HG03558 (cell line): ENCODE measurements around the gene GLS.

Experiments used
- ATAC-seq: cut with Tn5 transposase; IDR thresholded peaks from one replicate; pipeline ENCODE4 v1.9.1; 2021; ENCODE audit warnings: moderate number of reproducible peaks; ENCODE audit not compliant: unreplicated experiment; ENCODE audit errors: extremely low read depth

GLS gene

DNA sequence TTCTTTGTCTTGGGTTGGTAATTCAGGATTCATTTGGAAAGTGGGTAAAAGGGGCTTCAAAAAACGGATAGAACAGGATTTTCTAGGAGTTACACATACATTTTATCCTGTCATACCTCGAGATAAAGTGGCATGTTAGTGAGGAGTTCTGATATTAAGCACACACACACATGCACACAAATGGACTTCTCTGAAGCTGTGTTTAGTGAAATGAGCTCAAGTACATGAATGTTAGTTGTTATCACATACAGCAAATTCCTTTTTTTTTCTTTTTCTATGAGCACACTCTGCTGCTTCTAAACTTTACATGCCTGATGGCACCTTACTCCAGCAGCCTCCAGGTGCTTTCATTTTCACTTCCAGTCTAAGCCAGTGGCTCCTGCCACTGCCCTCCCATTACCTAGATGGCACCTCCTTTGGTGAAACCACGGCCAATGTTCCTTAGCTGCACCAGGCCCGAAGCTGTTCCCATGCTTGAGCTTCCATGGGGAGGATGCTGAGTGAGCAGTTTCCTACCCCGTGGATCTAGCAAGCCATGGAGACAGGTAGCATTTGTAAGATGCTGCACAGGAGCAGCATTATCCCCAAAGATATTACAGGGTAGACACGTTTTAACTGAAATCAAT is 83.7 kb downstream of the GLS start:
- no peak for ATAC-seq

DNA sequence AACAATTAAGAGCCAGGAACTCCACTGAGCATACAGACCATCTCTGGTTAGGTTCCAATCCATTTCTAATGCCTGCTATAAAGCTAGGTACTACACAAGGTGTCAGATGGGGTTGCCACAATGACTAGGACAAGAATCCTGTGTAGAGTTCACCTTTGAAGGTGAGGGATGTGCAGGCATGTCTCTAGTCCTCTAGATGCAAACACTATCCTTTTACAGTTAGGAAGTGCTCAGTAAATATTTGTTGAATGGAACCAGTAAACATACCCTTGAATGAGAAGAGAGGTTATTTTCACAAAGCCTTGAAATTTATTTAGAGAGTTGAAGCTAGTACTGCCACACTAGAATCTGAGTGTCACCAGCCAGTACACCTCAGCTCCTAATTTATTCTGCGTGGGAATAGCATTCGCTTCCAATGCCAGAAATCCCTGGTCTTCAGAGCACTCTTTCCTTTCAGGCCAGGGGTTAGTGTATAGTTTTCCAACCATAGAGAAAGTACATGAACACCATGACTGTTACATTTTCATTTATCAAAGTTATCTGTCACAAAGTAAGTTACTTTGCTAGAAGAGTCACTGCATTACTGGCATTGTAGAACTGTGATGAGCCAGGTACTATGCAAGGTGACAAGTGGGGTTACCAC is 85.1 kb downstream of the GLS start:
- ATAC-seq, result no peak

DNA sequence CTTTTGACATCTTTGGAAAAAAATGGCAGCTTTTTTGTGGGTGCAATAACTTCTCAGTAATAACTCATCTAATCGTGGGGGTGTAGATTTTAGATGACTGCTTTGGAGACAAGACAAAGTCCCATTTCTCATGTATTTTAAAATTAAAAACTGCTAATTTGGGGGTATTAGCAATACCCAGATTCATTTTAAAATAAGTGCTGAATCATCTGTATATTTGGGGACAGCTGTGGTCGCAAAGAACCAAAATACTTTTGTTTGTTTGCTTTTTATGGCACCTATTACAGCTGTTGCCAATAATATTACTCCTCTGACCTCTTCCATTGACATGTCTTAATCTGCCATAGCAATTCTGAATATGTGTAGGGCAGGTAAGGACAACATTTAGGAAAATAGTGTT is 87.9 kb downstream of the GLS start:
- no peak for ATAC-seq

DNA sequence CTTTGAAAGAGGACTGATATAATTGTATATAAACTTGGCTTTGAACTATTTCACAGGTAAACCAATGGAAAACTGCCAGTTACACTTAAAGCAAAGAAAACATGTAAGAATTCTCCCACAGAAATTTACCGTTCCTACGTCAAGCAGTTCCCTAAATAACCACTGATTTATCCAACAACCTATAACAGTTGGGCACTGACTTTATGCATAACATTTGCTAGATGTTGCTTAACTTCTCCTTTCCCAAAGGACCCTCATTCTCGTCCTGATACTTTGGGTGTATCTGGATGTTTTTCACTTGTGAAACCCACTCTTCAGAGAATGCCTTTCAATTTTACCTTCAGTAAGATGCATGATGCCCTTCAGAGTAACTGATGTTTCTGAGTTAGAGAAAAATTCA is 89.5 kb downstream of the GLS start:
- ATAC-seq, result no peak

DNA sequence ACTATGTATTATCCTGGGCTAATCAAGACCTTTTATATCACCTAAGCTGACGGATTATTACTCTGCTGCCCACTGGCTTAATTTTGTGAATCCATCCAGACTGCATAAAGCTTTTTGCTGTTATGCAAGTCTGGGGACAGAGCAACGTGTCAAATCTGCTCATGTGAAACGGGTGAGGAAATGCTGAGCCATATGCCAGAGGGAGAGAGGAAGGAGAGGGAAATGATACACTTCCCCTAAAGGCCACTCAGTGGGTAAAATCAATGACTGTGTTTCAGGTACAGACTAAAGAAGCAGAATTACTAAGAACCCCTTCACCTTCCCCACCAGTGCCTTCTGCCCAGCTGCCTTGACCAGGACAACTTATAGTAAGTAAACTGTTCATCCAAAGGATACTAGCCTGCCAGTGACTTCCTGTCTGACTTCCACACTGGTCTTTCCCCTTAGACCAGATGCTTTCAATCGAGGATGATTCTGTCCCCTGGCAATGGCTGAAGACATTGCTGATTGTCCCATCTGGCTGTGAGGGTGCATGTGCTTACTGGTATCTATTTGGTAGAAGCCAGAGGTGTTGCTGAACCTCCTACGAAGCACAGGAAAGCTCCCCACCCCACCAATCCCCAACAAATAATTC is 90.4 kb downstream of the GLS start:
- no peak for ATAC-seq

DNA sequence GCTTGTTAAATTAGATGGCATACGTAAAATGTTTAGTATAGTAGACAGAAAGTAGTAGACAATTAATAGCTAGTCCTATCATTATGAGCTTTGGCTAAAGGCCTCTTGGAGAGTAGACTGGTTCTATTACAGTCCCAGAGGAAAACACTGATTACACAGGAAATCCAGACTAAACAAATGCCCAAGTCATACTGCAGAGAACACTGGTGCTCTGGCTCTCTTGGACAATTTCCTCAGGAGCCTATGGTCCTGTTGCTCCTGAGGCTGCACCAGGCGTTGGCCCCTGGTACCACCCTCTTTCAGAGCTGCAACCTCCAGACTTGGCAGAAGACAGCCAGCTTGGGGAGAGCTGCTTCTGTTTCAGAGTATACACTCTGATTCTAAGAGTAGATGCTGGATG is 91.6 kb downstream of the GLS start:
- ATAC-seq, result no peak

DNA sequence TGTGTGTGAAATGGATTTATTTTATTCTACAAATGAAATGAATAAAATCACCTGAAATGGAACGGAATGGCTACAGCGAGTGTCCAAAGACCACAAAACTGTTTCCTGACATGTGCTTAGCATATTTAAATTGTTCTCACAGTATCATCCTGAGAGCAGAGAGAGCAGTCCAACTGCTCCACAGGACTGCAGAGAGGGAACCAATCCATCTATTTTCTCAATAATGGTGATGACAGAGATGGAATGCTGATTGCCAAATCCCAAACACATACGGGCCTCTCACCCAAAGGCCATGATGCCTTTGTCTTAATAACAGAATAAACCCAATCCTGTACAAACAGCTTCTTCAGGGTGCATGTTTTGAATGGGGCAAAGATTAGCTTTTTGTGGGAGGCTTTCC is 92.2 kb downstream of the GLS start:
- ATAC-seq, result no peak

DNA sequence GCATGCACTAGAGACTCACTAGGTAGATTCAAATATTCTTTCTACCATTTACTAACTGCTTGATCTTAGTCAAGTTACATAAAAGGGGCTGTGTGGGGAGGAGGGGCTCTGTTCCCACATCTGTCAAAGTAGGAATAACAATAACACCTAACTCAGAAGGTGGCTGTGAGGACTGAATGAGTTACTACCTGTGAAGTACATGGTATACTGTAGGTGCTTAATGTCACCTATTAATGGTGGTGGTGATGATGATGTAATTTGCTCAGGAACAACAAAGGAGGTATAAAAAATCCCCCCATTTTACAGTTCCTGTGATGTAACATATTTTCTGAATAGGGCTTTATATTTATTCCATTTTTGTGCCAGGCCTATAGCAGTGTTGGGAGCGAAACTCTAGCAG is 92.6 kb downstream of the GLS start:
- ATAC-seq, result no peak

DNA sequence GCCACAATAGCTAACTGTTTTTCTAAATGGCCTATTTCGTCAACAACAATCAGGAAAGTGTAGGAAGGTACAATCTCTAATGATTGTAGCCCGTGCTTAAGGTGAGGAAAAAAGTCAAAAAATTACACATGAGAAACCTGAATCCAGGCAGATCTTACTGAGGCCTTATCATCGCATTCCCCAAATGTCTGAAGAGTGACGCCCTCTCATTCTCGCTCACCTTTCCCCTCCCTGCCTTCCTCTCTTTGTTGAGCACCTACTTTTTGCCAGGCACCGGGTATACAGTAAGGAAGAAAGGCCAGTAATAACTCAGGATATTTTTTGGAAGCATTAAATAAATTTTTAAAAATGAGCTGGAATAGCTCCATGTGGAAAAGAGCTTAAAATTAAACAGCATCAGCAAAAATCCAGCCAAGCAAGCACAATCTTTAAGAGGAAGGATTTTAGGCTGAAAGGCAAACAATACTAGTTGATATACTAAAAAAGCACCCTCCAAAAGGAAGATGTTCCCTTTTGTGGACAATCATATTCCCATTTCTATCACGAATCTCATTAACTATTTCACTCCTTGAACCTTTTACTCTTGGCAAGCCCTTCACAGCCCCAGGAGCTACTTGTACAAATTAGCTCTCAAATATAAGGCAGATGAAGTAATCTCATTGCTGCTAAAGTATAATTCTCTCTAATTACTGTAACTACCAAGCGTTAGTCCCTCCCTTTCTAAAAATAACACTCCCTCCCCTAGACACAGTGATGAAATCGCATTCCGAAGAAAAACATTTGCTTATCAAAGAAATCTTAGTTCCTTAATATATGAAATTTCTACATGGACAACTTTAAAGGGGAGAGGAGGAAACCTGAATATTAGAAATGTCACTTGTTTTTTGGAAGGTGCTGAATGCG is 93.4 kb downstream of the GLS start:
- no peak for ATAC-seq

DNA sequence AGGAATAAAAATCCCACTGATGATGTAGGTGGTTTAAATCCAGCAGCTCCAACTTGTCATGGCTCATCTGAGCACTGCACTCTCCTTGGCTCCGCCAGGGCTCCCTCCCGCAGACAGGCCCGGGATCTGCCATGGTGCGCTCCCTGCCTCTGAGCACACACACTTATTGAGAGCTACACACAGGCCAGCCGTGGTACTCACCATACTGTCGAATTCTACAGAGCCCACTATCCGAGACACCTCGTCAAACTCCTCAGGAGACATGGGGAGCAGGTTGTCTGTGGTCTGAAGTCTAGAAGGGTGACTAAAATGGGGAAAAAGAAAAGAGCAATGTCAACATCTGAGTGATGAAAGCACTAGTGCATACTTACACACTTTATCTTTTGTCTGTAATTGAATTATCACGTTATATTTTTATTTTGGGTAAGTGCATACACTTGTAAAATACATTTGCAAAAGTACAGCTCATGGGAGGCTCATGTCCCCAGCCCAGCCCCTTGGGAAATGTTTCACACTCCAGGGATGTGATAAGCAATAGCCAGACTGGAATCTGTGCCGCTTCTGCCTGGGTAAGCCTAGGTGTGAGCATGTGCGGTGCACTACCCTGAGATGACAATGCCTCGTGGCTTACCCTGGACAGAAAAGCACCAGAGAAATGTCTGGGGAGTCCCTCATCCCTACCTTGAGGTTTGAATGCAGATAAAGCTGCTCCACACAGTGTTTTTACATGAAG is 94.2 kb downstream of the GLS start:
- no peak for ATAC-seq

DNA sequence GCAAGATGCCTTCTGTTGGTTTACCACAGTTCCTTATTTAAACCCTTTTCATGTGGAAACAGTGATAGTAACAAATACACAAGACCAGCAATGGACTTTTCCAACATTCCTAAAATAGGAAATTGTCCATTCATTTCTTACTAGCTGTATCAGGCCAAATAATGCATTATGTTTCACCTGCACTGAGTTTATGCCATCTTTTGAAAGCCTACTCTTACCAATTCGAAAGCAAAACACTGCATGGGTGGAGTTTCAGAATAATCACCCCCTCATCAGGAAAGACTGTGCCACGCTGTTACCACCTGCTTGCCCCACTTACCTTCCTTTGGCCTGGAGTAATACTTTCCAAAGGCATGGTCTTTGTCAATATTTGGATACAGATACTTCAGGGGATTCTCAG is 95.9 kb downstream of the GLS start:
- ATAC-seq, result no peak

DNA sequence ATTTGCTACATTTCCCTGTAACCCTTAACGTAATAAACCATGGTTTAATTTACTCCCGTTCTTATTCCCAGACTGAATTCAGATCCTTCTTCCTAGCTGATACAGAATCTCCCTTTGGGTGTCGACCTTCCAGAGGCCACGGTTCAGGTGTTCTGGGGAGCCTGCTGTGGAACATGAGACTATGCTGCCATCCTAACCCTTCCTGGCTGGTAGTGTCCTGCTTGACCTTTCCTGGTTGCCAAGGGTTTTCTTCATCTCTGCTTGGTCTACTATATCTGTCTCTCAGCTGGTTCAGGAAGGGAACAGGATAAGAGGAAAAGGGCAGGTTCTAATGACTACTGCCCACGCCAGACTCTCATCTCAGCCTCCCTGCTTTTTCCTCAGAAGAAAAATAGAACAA is 96.9 kb downstream of the GLS start:
- ATAC-seq, result no peak

DNA sequence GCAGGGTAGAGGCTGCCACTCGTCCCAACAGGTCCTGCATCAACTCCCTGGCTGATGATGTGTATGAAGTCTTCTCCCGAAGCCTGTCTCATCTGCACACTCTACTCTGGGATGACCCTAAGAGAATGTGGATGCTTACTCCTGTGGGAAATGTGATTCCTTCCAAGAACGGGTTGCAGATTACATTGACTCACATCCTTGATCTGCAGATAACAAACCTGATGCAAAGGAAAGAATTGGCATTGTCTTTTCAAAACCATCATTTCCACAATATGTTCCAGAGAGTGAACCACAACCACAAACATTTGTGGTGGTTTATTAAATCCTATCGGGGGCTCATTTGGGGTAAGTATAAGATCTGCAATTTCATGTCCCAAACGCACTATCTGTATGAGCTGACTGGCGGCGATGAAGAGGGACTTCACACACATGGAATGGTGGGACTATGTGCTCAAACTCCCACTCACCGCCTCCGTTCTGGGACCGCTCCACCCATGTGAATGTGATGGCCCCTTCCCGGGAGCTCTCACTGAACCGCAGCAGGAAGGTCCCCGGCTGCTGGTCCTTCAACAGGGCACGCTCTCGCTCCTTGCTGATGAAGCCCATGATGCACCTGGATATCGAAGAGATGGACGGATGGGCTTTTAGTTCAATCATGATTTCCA is 97.9 kb downstream of the GLS start:
- ATAC-seq, result no peak

DNA sequence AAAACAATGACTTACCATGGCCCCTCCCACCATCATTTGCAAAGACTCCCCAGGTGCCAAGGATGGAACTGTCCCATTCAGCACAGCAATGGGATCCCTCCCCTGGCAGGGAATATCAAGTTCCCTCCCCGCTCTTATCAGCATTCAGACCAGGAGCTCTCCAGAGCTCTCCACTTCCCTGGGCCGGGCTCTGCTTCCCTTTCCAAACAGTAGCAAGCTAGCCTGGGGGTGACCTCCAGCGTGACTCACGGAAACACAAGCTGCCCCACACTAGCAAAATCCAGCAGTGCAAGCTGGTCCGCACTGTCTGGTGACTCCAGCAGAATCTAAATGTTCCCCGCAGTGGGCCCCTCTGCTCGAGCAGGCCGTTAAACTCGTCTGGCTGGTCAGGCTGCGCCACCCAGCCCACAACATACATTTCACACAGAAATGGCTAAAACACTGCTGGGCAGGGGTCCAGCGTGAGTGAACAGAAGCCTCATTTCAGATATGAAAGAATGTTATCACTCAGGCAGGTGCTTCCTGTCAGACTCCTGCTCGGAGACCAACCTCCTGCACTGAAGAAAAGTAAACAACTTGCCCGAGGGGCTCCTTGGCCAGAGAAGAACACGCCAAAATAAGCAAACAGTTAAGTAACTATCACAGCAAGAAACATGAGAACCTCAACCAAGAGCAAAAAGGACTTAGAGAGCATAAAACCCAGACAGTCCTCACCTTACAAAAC is 99.4 kb downstream of the GLS start:
- no peak for ATAC-seq

DNA sequence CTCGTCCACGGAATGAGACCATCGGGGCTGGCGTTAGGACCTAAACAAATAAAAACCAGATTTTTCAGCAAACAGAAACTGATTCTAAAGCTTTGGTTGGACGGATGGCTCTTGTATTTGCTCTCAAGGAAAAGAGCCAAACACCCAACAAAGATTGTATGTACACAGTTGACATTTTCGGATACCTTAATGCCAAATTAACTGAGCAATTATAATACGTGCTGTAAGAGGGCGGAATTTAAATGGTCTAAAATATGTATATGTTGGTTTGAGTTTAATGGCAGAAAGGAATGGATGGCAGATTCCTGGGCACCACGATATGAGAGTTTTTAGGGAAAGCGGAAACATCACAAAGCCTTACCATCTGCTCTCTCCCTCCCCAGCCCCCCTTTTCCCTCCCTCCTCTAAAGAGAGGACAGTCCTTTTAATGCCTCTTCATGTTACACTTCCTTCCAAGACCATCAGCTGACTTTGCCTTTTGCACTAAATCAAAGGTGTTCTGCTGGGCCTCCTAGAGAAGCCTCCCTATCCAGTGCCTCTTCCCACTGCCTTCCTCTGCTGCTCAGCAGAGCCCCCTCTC is 100.1 kb downstream of the GLS start:
- no peak for ATAC-seq

DNA sequence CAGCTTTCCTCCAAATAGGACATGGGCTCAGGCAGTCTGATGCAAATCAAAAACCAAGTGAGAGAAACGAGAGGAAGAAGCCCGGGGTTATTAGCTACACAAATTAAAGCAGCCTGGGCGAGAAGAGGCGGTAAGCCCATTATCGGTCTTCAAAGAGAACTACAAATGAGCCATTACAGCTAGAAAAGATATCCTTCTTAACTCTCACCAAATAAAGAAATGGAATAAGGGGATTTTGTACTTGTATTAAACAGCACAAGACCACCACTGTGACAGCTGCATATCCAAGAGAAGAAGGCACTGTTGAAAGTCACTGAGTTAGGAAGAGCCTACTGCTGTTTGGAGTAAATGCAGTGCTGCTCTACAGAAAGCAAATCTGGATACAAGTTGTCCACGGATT is 100.7 kb downstream of the GLS start:
- no peak for ATAC-seq

DNA sequence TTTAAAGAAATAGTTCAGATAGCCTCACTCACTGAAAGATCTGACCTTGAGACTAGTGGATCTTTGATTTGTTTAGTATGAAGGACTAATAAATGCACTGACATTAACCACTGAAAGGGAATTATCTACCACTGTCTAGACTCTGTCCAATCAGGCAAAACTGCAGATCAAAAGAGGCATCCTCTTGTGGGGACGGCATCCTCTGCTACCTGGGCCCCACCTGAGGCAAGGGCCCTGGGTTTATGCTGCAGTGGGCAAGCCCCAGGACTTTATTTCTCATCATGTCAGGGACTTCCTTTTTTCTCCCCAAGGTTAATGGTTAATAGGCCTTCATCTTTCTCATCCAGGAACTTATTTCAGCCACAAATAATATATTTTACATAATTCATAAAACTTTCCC is 101.1 kb downstream of the GLS start:
- no peak for ATAC-seq

DNA sequence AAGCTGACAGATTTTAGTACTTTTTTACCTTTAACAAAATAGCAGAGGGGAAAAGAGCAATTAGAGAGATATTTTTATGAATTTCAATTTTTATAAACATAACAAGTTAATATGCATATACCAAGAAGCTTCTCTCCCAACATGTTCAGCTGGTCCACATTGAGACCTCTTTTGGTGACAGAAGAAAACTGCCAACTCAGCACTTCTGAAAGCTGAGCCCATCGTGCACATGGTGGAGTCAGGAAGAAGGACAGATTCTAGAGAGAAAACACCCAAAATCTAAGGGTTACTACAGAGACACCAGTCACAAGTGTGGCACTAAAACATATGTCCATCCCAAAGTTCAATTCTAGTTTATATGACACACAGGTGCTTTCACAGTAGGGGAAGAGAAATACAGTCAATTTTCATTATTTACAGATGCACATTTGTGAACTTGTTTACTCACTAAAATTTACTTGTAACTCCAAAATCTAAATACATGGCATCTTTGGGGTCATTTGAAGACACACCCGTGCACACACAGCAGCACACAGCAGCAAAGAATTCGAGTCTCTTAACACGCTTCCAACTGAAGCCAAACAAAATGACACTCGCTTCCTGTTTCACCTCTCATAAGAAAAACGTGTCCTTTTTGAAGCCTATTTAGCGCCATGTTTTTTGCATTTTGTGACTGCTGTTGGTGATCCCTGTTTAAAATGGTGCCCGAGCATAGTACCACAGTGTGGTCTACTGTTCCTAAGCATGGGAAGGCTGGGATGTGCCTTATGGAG is 101.8 kb downstream of the GLS start:
- ATAC-seq, result no peak
